ENCODE results near the gene ZDHHC7. TPM values are rescaled to one million over a fixed set of nuclear protein-coding genes. Genes with fewer than 3 reads are reported as not detected.
A peak's percentile ranks its signal among the peaks of the same experiment; 100 is the strongest.

Gene ZDHHC7, protein sequence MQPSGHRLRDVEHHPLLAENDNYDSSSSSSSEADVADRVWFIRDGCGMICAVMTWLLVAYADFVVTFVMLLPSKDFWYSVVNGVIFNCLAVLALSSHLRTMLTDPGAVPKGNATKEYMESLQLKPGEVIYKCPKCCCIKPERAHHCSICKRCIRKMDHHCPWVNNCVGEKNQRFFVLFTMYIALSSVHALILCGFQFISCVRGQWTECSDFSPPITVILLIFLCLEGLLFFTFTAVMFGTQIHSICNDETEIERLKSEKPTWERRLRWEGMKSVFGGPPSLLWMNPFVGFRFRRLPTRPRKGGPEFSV
- 10 to 100 TPM; 45.6 to 68.8 (median 54.3) TPM for total RNA-seq

DNA sequence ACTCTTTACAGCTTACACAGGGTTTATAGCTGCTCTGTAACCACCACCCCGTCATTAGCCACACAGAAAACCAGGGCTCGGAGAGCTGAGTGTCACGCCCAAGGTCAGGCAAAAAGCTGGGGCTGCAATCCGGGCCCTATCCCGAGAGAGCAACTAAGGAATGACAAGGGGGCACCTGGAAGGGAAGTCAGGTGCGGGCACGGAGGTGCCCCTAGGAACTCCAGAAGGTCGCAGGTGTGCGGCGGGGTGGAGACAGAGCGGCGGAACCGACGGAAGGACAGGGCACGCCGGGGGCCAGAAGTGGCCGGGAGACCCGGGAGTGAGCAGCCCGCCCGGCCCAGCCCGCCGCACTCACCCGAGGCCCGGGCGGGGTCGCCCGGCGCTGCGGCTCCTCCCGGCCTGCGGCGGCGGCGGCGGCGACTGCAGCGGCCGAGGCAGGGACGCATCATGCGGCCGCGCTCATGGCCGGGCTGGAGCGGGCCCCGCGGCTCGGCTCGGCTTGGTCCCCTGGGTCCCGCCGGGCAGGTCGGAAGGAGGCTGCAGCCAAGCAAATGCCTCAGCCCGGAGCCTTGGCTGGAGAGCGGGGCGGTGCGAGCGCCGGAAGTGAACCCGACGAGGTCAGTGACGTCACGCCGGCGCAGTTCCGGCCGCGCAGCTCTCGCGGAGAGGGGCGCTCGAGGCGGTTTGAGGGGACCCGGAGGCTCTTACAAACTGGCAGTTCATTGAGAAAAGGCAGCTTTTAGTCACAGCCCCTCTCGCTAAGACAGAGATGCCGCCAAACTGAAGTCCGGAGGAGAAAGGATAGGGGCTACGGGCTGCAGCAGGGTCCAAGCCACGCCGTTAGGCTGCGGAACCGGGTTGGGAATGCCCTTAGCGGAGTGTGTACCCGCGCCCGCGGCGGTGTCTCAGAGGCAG is at the start of gene ZDHHC7:
Gene ZDHHC7, minus strand, starts transcription at position 605 of the 915 bp plus-strand sequence. CDS start 20,917 bp downstream, outside the sequence.
- peaks cover 42 to 58% (median 52%) of the 10 kb centered on the region in 4 donors for H3K4me1 ChIP-seq
- H3K9me3 ChIP-seq, result no peaks in the 10 kb centered on the region
- TF ChIP-seq EP300 (IDR thresholded peaks at IDR 0.05) (no peak), POLR2AphosphoS5 (IDR thresholded peaks at IDR 0.05) (peak; percentile 93 to 99), POLR2A (IDR thresholded peaks at IDR 0.05; ENCODE audit: low read depth) (peak; percentile 91)
- TF ChIP-seq, protein P1, sequence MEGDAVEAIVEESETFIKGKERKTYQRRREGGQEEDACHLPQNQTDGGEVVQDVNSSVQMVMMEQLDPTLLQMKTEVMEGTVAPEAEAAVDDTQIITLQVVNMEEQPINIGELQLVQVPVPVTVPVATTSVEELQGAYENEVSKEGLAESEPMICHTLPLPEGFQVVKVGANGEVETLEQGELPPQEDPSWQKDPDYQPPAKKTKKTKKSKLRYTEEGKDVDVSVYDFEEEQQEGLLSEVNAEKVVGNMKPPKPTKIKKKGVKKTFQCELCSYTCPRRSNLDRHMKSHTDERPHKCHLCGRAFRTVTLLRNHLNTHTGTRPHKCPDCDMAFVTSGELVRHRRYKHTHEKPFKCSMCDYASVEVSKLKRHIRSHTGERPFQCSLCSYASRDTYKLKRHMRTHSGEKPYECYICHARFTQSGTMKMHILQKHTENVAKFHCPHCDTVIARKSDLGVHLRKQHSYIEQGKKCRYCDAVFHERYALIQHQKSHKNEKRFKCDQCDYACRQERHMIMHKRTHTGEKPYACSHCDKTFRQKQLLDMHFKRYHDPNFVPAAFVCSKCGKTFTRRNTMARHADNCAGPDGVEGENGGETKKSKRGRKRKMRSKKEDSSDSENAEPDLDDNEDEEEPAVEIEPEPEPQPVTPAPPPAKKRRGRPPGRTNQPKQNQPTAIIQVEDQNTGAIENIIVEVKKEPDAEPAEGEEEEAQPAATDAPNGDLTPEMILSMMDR (IDR thresholded peaks at IDR 0.05), result peak in 1 of 3 experiments; percentile 13
- H3K27me3 ChIP-seq, result no peaks in the 10 kb centered on the region
- peak within 1 kb of the TSS; percentile 95 to 98 (median 97) for H3K27ac ChIP-seq (replicated peaks in 1 of 4)
- WGBS, result 0% methylated on average over 29 of the region's 86 CpGs
- no peak for DNase-seq (ENCODE audit: extremely low spot score)
- H3K4me3 ChIP-seq, result peak within 1 kb of the TSS; percentile 71 to 98 (median 86)
- intact Hi-C loops (cut with DNase I), result no loop called here
- H3K36me3 ChIP-seq, result no peaks in the 10 kb centered on the region

DNA sequence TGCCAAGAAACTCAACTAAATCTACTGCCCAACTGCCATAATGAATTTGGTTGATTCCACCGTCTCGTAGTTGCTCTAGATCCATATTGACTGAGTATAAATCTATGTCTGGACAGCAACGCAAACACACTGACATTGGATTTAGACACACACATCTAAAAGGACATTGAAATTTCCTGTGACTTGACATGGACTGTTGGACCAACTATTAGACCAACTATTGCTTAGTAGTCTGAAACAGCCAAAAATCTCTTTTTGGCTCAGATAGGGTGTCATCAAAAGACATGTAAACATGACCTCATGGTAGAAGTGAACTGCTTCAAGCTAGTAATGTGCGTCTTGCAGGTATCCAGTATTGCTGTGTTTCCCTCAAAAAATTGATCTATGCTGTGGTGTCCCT is 47.6 kb upstream of the ZDHHC7 start:
- TF ChIP-seq EP300 (IDR thresholded peaks at IDR 0.05) (no peak), POLR2A (IDR thresholded peaks at IDR 0.05; ENCODE audit: low read depth) (no peak), POLR2AphosphoS5 (IDR thresholded peaks at IDR 0.05) (no peak)
- TF ChIP-seq, protein P1 (IDR thresholded peaks at IDR 0.05), result no peak
- no peak for DNase-seq (ENCODE audit: extremely low spot score)
- Histone ChIP-seq H3K9me3 (no peaks in the 10 kb centered on the region), H3K4me3 (no peak overlapping the region), H3K4me1 (peaks cover 20 to 34% (median 23%) of the 10 kb centered on the region in 4 donors), H3K36me3 (peaks cover 0 to 4% (median 0%) of the 10 kb centered on the region in 4 donors), H3K27ac (replicated peaks in 1 of 4) (no peak overlapping the region), H3K27me3 (no peaks in the 10 kb centered on the region)
- 93% methylated on average over 3 of the region's 4 CpGs for WGBS
- intact Hi-C loops (cut with DNase I), result no loop called here

DNA sequence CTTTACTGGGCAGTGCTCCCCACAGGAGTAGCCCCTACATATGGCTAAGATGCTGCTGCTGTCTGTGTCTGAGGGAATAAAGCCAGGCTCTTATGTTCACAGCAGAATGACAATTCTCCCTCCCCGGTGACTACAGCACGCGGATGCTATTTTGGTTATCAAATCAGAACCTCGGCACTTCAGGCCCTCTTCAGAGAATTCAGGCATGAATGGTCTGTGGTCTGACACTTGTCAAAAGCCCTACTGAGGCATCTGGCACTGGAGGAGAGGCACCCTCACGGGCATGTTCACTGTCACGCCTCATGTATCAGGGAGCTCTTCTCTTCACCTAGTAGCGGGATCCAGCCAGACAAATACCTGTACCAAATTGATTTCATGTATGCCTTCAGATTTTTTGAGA is 46.6 kb upstream of the ZDHHC7 start:
- H3K27ac ChIP-seq (replicated peaks in 1 of 4), result no peak overlapping the region
- intact Hi-C loops (cut with DNase I), result no loop called here
- WGBS, result 100% methylated on average over 7 of the region's 7 CpGs
- H3K36me3 ChIP-seq, result peaks cover 0 to 4% (median 0%) of the 10 kb centered on the region in 4 donors
- TF ChIP-seq EP300 (IDR thresholded peaks at IDR 0.05) (no peak), POLR2A (IDR thresholded peaks at IDR 0.05; ENCODE audit: low read depth) (no peak)
- TF ChIP-seq, protein P1 (IDR thresholded peaks at IDR 0.05), result no peak
- no peak overlapping the region for H3K4me3 ChIP-seq
- no peaks in the 10 kb centered on the region for H3K27me3 ChIP-seq
- no peak for DNase-seq (ENCODE audit: extremely low spot score)
- H3K9me3 ChIP-seq, result no peaks in the 10 kb centered on the region
- peaks cover 20 to 27% (median 23%) of the 10 kb centered on the region in 4 donors for H3K4me1 ChIP-seq

DNA sequence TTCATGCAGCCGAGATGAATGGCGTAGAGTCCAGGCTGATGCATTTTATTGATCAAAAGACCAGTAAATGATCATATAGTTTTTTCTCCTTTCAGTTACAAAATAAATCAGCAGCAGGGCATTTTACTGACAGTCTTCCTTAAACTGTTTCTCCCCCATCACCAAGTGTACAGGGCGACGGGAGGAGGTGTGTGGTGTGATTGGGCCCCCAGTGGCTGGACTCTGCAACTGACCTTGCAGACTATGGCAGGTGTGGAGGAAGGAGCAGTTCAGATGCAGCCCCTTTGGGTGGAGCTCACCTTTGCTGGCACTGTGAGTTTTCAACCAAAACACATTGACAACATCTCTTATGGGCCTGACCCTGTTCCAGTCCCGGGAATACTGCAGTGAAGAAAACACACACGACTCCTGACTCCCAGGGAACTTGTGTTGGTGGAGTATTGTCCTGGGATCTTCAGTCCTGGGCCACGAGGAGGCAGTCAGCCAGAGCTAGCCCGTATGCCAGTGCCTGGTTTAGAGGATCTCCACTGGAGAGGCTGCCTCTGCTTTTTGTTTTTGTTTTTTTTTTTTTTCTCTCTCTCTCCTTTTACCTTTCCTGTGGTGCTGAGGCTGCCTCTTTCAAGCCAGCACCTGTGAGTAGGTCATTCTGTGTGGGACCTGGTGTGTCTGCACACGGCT is 46.0 kb upstream of the ZDHHC7 start:
- no peaks in the 10 kb centered on the region for H3K9me3 ChIP-seq
- peaks cover 0 to 4% (median 0%) of the 10 kb centered on the region in 4 donors for H3K36me3 ChIP-seq
- intact Hi-C loops (cut with DNase I), result no loop called here
- H3K4me1 ChIP-seq, result peaks cover 20 to 25% (median 22%) of the 10 kb centered on the region in 4 donors
- TF ChIP-seq, protein P1 (IDR thresholded peaks at IDR 0.05), result peak in 1 of 3 experiments; percentile 17
- TF ChIP-seq POLR2AphosphoS5 (IDR thresholded peaks at IDR 0.05) (no peak), POLR2A (IDR thresholded peaks at IDR 0.05; ENCODE audit: low read depth) (no peak), EP300 (IDR thresholded peaks at IDR 0.05) (no peak)
- no peaks in the 10 kb centered on the region for H3K27me3 ChIP-seq
- no peak for DNase-seq (ENCODE audit: extremely low spot score)
- no peak overlapping the region for H3K27ac ChIP-seq (replicated peaks in 1 of 4)
- no peak overlapping the region for H3K4me3 ChIP-seq
- WGBS, result 97% methylated on average over 9 of the region's 9 CpGs
